GM21619 (cell line): Measurements from ENCODE around the gene GPC1.

Experiments
- ATAC-seq: cut with Tn5 transposase; IDR thresholded peaks from one replicate; pipeline ENCODE4 v1.9.1; 2021; ENCODE audit not compliant: unreplicated experiment

The GPC1 gene

DNA sequence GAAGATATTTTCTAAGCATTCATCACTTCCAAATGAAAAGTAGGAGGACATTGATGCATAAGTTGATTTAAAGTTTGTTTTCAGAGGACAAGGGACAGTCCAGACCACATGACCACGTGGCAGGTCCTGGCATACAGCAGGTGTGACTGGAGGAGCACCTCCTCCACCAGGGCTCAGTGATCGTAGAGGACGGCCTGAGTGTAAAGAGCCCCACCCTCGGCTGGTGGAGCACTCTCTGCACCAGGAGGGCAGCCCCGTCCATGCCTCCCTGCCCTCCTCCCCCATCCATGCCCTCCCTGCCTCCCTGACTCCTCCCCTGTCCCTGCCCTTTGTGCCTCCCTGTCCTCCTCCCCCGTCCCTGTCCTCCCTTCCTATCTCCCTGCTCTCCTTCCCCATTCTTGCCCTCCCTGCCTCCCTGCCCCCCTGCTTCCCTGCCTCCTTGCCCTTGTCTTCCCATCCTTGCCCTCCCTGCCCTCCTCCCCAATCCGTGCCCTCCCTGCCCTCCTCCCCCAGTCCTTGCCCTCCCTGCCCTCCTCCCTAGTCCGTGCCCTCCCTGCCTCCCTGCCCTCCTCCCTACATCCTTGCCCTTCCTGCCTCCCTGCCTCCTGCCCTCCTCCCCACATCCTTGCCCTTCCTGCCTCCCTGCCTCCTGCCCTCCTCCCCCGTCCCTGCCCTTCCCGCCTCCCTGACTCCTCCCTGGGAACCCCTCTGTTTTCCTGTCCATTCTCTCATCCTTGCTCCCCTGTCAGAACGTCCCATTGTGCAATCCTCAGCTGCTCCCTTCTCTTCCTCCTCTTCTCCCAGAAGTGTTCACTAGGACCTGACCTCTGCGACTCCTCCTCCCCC is 74.4 kb downstream of the GPC1 start:
- ATAC-seq, result no peak

DNA sequence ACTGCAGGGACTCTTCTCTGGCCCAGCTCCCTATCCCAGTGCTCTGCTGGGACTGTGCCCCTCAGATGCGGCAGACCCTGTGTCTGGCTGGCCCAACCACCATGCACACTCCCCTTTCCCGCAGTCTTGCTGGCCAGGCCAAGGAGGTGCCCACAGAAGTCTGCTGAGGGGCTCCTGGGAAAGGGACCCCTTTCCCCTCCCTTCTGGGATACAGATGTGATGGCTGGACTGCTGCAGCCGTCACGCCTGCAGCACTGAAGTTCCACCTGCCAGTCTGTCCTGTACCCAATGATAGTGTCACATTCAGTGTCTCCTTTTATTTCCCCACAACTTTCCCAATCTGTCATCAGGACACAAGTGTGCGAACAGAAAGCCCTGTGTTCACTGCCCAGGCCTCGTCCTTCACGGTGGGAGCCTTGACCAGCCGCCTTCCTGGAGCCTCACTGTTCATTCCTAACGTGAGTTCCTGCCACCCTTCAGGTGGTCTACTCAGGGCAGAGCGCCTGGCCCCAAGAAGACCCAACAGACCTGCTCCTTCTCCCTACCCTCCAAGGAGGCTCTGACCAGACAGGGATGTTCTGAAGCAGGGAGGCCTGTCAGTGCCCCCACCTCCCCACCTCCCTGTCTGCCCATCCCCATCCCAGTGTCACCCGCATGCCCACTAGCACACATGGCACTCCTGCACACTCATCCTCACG is 75.2 kb downstream of the GPC1 start:
- ATAC-seq, result no peak

DNA sequence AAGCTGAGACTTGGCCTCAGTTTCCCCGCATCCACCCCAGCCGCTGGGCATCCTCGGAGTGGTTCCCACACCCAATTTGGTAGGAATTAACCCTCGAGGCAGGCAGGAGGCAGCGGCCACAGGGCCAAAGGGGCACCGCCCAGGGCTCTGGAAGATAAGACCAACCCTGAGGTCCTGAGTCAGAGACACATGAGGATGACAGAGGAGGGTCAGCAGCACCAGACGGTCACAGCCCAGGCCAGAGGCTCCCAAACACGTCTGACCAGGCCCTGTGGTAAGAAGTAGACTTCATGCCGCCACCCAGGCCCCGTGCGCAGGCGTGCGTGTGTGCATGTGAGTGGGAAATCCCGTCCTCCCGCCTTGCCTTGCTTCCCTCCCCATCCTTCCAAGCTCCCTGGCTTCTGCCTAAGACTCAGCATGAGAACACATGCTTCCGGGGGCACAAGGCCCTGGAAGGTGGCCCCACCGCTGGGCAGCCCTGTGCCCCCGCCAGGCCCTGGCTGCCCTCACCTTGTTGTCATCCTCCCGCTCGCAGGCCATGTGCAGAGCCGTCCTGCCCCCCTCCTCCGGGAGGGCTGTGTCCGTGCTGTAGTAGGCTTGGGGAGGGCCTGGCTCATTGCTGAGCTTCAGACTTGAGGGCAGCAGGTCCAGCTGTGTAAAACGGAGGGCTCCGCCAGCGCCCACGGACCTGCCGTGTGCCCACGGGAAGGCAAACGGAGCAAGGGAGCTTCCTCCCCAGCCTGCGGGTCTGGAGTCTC is 76.1 kb downstream of the GPC1 start:
- ATAC-seq, result no peak

DNA sequence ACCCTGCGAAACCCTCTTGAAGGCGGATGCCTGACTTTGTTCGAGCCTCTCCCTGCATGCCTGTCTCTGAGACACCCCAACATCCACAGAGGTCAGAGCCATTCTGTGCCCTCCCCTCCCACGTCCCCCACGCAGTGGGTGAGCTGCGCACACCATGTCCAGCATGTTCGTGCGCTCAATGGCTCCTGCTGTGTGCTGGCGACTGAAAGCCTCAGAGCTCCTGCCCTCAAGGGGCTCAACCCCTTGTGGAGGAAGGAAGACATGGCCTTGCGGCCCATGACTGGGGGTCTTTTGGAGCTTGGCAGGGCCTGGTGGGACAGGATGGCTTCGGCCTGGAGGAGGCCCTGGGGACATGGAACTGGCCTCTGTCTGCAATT is 76.6 kb downstream of the GPC1 start:
- ATAC-seq, result no peak

- ATAC-seq, result no peak
These were observed 77.4 kb downstream of the GPC1 start for GRCh38 chr2:240512666-240513535.

GRCh38 chr2:240513549-240514287 is 78.3 kb downstream of the GPC1 start:
- ATAC-seq, result peak; percentile 98

DNA sequence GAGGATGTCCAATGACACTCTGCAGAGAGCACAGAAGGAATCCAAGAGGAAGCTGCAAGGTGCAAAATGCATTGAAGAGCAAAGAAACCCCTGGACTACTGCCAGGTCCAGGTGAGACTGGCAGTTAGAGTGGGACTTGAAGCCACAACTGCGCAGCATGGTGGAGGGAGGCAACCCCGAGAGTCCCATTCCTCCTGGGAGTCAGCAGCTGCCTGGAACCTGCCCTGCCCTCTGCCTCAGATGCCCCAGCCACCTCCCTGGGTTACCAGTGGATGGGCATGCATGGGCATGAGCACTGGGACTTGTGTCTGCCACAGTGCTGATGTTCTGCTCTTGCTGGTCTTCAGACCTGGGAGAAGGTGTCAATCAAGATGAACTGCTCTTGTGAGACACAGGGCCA is 79.2 kb downstream of the GPC1 start:
- no peak for ATAC-seq

GRCh38 chr2:240517342-240517741 is 81.9 kb downstream of the GPC1 start:
- no peak for ATAC-seq
